GM21786 (cell line): ENCODE measurements around the gene NUDT21.
"Not testable (repeated sequence)": the region's sequence is repeated elsewhere in the genome, so short reads cannot be mapped to it uniquely, and the experiment has no call there.

ENCODE experiments used
- ATAC-seq: cut with Tn5 transposase; IDR thresholded peaks from one replicate; pipeline ENCODE4 v1.9.1; 2021; ENCODE audit not compliant: unreplicated experiment

NUDT21 gene

GRCh38 chr16:56380778-56381485 lies 70.2 kb downstream of the NUDT21 start:
- ATAC-seq: not testable (repeated sequence)
